ENCODE results near the gene COL4A6.

DNA sequence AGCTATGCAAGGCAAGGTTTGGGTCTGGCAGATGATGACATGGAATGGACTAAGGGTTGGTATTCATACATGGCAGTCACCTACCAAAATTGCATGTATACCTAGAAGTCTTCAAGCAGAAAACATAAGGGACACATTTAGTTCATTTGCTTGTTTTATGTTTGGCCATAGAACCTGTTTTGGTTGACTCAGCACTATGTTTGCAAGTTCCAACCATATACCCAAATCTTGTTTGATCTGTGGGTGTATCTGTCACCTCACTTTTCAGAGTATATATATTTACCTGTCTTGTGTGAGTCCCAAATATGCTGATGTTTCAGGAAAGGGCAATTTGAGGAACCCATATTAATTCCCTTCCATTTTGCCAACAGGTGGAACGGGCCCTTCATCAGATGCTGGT lies 307.3 kb downstream of the COL4A6 start:
- TF ChIP-seq, protein P1, sequence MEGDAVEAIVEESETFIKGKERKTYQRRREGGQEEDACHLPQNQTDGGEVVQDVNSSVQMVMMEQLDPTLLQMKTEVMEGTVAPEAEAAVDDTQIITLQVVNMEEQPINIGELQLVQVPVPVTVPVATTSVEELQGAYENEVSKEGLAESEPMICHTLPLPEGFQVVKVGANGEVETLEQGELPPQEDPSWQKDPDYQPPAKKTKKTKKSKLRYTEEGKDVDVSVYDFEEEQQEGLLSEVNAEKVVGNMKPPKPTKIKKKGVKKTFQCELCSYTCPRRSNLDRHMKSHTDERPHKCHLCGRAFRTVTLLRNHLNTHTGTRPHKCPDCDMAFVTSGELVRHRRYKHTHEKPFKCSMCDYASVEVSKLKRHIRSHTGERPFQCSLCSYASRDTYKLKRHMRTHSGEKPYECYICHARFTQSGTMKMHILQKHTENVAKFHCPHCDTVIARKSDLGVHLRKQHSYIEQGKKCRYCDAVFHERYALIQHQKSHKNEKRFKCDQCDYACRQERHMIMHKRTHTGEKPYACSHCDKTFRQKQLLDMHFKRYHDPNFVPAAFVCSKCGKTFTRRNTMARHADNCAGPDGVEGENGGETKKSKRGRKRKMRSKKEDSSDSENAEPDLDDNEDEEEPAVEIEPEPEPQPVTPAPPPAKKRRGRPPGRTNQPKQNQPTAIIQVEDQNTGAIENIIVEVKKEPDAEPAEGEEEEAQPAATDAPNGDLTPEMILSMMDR (IDR thresholded peaks at IDR 0.05): no peak
- TF ChIP-seq POLR2A (IDR thresholded peaks at IDR 0.05): no peak
- TF ChIP-seq POLR2AphosphoS5 (IDR thresholded peaks at IDR 0.05): no peak

Data from breast epithelium (tissue), 3 donors.